DOHH2 (cell line): Measurements from ENCODE around the gene DNAJB9.

Experiments
- H3F3A ChIP-seq: fragments of 200-600 bp; sonication (generic), shearing (Covaris generic); 2 replicates; pipeline ENCODE4 v1.6.0; 2016; ENCODE audit warnings: antibody characterized with exemption, mild to moderate bottlenecking; ENCODE audit not compliant: control insufficient read depth, insufficient read depth
- H3K27ac ChIP-seq: fragments of 200-600 bp; sonication (generic); 2 replicates; pipeline ENCODE4 v1.5.1; 2014; ENCODE audit warnings: low read depth, mild to moderate bottlenecking, low read length, moderate library complexity
- H3K27me3 ChIP-seq: fragments of 200-600 bp; sonication (generic); 2 replicates; pipeline ENCODE4 v1.6.1; 2014; ENCODE audit warnings: mild to moderate bottlenecking, low read length, mixed read lengths; ENCODE audit not compliant: control insufficient read depth
- H3K36me3 ChIP-seq: fragments of 200-600 bp; sonication (generic); 2 replicates; pipeline ENCODE4 v1.6.1; 2014; ENCODE audit warnings: mild to moderate bottlenecking, low read length, moderate library complexity, mixed read lengths; ENCODE audit not compliant: control insufficient read depth
- H3K4me1 ChIP-seq: fragments of 200-600 bp; sonication (generic); 2 replicates; pipeline ENCODE4 v1.6.1; 2014; ENCODE audit warnings: mild to moderate bottlenecking, low read length, mixed read lengths; ENCODE audit not compliant: control insufficient read depth
- H3K4me2 ChIP-seq: fragments of 200-600 bp; sonication (generic); 2 replicates; pipeline ENCODE4 v1.6.0; 2014; ENCODE audit warnings: mild to moderate bottlenecking, low read length, moderate library complexity
- H3K4me3 ChIP-seq: fragments of 200-600 bp; sonication (generic); 2 replicates; pipeline ENCODE4 v1.5.1; 2014; ENCODE audit warnings: mild to moderate bottlenecking, low read length, mixed read lengths
- H3K79me2 ChIP-seq: fragments of 200-600 bp; sonication (generic); 2 replicates; pipeline ENCODE4 v1.6.1; 2014; ENCODE audit warnings: mild to moderate bottlenecking, low read length, mixed read lengths; ENCODE audit not compliant: control insufficient read depth
- H3K9me2 ChIP-seq: fragments of 200-600 bp; sonication (generic); replicated peaks from 2 replicates; pipeline ENCODE4 v1.6.1; 2014; ENCODE audit warnings: mild to moderate bottlenecking, low read length, mixed read lengths; ENCODE audit not compliant: control insufficient read depth
- H3K9me3 ChIP-seq: fragments of 200-600 bp; sonication (generic); 2 replicates; pipeline ENCODE4 v1.6.1; 2014; ENCODE audit warnings: antibody characterized with exemption, low read length, mixed read lengths; ENCODE audit not compliant: control insufficient read depth, insufficient read depth
- H4K20me1 ChIP-seq: fragments of 200-600 bp; sonication (generic); 2 replicates; pipeline ENCODE4 v1.6.0; 2014; ENCODE audit warnings: low read depth, mild to moderate bottlenecking, antibody characterized with exemption, low read length, moderate library complexity; ENCODE audit not compliant: control insufficient read depth, insufficient read depth
- CTCF ChIP-seq: fragments of 200-600 bp; sonication (generic); IDR thresholded peaks from one replicate; pipeline ENCODE4 v1.5.1; 2014; ENCODE audit warnings: antibody characterized with exemption, mild to moderate bottlenecking, low read depth, low read length; ENCODE audit not compliant: poor library complexity, severe bottlenecking
- EZH2phosphoT487 ChIP-seq: fragments of 200-600 bp; sonication (generic); IDR thresholded peaks from 2 replicates; pipeline ENCODE4 v1.6.1; 2017; ENCODE audit warnings: borderline replicate concordance, mild to moderate bottlenecking, antibody characterized with exemption, low read length, moderate library complexity, mixed read lengths

The DNAJB9 gene

GRCh38 chr7:108584211-108584610, 14.5 kb downstream of the DNAJB9 start:
- Histone ChIP-seq H3K4me1 (no peaks in the 10 kb centered on the region), H3K9me2 (no peaks in the 10 kb centered on the region), H3K27me3 (no peaks in the 10 kb centered on the region; the same call in 1 of the 2 replicates), H3K4me3 (no peak overlapping the region), H3K9me3 (peaks cover 12% of the 10 kb centered on the region; the same call in 1 of the 2 replicates), H3F3A (no peaks in the 10 kb centered on the region), H3K27ac (no peak overlapping the region), H3K36me3 (peaks cover 8% of the 10 kb centered on the region), H3K79me2 (no peaks in the 10 kb centered on the region), H3K4me2 (no peak overlapping the region), H4K20me1 (no peaks in the 10 kb centered on the region)
- TF ChIP-seq EZH2phosphoT487, result no peak
- no peak for TF ChIP-seq CTCF

- no peaks in the 10 kb centered on the region for H3F3A ChIP-seq
- H3K9me3 ChIP-seq, result no peaks in the 10 kb centered on the region
- H3K4me1 ChIP-seq, result no peaks in the 10 kb centered on the region
- TF ChIP-seq EZH2phosphoT487, result no peak
- TF ChIP-seq CTCF, result no peak
- H3K4me3 ChIP-seq, result no peak overlapping the region
- no peak overlapping the region for H3K27ac ChIP-seq
- no peaks in the 10 kb centered on the region for H3K36me3 ChIP-seq
- peaks cover 7% of the 10 kb centered on the region for H3K27me3 ChIP-seq
- no peaks in the 10 kb centered on the region for H3K79me2 ChIP-seq
- no peaks in the 10 kb centered on the region for H4K20me1 ChIP-seq
- no peak overlapping the region for H3K4me2 ChIP-seq
- no peaks in the 10 kb centered on the region for H3K9me2 ChIP-seq
Observed at GRCh38 chr7:108585843-108586242, 16.2 kb downstream of the DNAJB9 start.

- Histone ChIP-seq H4K20me1 (no peaks in the 10 kb centered on the region), H3K4me1 (no peaks in the 10 kb centered on the region), H3K9me2 (no peaks in the 10 kb centered on the region), H3K79me2 (no peaks in the 10 kb centered on the region), H3K9me3 (no peaks in the 10 kb centered on the region), H3K4me3 (no peak overlapping the region), H3K36me3 (no peaks in the 10 kb centered on the region), H3F3A (no peaks in the 10 kb centered on the region), H3K4me2 (no peak overlapping the region), H3K27ac (no peak overlapping the region), H3K27me3 (peaks cover 7% of the 10 kb centered on the region)
- TF ChIP-seq CTCF (no peak), EZH2phosphoT487 (no peak)
Observed at GRCh38 chr7:108586274-108586710, 16.6 kb downstream of the DNAJB9 start.
